NCI-H2196 treated with DMSO at 0.1 percent for 48 hours (cell line): ENCODE results near the gene CEBPZOS.

Source experiments
- DNase-seq: peaks from one replicate; lab custom pipeline; 2025; ENCODE audit not compliant: unreplicated experiment; lab: John Stamatoyannopoulos, UW

The CEBPZOS gene

GRCh38 chr2:37196320-37197195, at the start of gene CEBPZOS:
TSS of gene CEBPZOS (plus strand) at chr2:37196496. CDS start at chr2:37199705, 3,209 bp downstream.
- peak; percentile 49 for DNase-seq

- DNase-seq: no peak
Observed at GRCh38 chr2:37148325-37148724, 48.0 kb upstream of the CEBPZOS start.

- no peak for DNase-seq
Observed at GRCh38 chr2:37149626-37150322, 46.5 kb upstream of the CEBPZOS start.

DNA sequence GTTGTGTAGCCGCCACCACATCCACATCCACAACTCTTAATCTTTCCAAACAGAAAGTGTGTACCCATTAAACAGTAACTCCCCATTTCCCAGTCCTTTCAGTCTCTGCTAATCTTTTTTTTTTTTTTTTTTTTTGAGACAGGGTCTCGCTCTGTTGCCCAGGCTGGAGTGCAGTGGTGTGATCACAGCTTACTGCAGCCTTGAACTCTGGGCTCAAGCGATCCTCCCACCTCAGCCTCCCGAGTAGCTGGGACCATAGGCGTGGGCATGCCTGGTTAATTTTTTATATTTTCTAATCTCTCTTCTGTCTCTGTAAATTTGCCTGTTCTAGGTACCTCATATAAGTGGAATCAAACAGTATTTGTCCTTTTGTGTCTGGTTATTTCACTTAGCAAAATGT, 43.1 kb upstream of the CEBPZOS start:
- DNase-seq: no peak

DNA sequence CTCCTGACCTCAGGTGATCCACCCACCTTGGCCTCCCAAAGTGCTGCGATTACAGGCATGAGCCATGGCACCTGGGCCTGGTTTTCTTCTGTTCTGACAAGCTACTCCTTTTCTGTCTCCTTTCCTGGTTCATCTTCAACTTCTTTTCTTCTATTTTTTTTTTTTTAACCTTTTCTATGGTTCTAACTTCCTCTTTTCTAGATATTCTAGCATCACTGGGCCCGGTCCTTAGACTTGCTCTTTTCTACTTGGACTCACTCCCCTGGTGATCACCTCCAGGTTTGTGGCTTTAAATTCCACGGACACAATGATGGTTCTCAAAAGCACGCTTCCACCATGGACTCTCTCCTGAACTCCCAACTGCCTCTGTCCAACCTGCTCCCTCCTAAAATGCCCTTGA, 41.5 kb upstream of the CEBPZOS start:
- no peak for DNase-seq

DNA sequence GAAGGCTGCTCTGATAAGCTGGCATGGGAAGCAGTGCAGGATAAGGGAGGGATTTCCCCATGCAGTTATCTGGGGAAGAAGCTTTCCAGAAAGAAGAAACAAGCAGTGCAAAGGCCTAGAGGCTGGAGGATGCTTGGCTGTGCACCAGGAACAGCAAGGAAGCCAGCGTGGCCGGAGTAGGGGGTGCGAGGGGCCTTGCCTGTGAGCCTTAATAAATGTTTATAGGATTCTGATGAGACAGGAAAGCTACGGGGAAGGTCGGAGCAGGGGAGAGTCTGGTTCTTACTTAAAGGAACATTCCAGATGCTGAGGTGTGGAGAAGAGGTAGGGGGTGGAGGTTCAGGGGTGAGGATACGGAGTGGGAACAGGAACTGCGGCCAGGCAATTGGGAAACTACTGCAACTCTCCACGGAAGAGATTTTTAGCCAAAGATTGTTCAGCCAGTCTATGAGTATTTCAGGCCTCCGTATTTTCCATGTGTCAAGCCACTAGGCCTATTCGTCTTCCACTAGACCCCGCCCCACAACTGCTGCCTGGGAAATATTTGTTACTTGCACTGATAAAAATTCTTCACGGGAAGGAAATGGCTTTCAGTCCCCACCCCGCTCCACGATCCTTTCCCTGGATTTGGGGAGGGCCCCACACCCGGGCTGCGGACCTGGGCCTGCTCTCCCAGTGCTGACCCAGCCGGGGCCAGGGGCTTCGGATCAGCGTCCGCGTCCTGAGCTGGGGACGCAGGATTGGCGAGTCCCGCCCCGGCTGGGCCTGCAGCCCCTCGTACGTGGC, 40.0 kb upstream of the CEBPZOS start:
- peak; percentile 3 for DNase-seq

DNA sequence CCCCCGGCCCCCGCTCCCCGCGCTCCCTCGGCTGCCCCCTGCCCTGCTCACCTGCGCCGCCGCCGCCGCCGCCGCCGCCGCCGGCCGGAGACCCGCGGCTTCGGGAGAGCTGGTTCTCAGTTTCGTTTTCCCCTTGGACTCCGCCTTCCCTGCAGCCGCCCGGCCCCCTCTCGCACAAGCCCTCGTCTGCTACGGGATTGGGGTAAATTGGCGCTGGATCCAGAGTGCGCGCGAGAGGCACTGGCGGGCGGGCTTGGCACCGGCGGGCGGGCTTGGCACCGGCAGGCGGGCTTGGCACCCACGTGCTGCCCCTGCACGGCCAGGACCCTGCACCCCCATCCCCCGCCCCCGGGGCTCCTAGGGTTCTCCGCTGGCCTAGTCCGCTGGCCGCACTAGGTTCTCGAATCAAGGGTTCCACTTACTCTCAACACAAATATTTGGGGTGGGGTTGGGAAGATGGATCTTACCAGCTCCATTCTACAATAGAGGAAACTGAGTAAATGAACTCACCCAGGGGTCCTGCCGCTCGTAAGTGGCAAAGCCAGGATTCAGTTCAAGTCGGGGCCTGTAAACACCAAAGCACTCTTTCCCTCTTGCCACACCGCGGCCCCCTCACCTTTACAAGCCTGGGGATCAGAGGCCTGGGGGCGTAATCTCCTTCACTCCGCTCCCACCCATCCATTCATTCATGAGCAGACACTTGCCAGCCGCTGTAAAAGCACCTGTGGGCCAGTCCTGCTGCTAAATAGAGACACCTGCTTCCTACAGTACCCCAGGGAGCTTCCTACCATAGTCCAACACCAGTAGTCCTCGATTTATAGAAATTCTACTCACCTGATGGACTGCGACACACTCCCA, 39.2 kb upstream of the CEBPZOS start, which contains the start of gene EIF2AK2:
TSS of gene EIF2AK2 (minus strand) at position 124 of the 858 bp plus-strand sequence. CDS start 9,174 bp downstream, outside the sequence.
- peak; percentile 89 for DNase-seq

GRCh38 chr2:37164757-37165156, 31.5 kb upstream of the CEBPZOS start:
- no peak for DNase-seq

DNA sequence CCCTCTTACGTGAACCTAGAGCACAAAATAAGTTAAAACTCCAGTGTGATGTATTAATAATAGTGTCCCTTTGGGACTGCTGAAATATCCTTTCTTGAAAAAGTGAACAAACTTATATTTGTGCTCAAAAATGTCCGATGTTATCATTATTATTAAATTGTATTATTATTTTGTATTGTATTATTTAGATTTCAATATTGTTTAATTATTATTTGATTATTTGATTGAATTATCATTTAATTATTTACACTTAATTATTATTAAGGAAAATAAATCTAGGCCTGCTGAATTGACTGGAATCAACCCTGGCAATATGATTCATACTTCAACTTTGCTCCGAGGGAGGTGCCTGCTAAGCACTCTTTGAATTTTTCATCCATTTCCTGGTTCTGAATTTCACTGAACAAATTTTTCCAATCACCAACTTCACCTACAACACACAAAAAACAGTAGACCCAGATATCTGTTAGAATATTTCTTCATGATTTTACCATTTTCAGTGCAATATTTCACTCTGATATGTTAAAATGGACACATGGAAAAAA, 28.6 kb upstream of the CEBPZOS start:
- no peak for DNase-seq

DNA sequence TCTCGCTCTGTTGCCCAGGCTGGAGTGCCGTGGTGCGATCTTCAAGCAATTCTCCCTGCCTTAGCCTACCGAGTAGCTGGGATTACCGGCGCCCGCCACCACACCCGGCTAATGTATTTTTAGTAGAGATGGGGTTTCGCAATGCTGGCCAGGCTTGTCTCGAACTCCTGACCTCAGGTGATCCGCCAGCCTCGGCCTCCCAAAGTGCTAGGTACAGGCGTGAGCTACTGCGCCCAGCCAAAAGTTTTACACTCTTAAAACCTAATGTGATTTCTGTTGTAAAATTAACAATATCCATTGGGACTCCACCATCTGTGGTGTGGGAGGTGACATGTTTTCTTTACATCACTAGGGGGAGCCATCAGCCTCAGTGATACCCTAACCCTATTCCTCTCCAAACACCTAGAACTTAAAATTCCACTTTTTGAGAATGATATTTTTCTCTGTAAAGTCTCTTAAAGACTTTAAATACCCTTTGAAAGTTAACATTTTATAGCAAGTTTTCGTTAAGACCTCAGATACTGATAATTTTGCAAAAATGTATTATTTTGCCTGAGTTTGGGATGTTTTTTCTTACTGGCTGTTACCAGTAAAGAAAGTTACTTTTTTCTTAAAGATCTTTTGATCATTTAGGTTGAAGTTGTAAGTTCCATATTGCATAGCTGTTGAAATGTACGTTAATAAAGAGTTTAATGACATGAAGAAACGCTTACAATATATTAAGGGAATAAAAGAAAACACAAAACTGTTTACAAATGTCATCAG, 27.9 kb upstream of the CEBPZOS start:
- DNase-seq: peak; percentile 9

DNA sequence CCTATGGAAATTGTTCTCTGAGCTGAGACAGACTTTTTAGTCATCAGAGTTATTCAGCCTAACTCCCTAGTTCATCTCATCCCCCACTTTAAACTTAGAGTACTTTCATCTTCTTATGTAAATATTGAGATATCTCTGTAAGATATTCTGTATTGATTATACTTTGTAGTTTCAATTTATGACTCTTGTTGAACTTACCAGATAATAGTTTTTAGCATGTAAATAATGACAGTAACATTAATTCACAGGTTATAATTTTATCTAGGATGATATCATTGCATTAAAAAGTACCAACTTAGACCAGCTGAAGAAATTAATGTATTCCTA, 24.7 kb upstream of the CEBPZOS start:
- DNase-seq: no peak

GRCh38 chr2:37173741-37174140, 22.6 kb upstream of the CEBPZOS start:
- DNase-seq: no peak

DNA sequence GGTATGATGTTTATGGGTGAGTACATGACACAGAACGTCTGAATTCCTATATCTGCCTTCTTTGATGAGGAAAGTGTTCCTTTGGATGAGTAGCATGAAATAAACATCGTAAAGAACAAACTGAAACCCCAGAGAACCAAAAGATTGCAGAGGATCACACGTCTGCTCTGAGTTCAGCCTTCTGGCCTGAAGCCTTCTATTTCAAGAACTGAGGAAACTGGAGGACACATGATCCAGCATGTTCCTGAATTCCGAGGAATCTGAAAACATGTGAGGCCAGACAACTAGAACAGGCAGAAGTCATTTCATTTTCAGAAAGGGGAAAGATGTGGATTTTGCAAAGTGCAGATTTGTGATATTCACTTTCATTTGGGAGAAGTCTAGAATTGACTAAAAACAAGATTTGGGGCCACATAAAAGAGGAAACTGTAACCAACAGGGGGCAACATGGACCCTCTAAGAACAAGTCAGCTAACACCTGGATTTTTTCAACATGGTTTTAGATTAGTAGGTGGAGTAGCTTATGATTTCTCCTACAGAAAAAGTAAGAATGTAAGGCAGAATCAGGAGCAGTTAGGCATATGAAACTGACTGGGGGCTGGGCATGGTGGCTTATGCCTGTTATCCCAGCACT, 16.2 kb upstream of the CEBPZOS start:
- no peak for DNase-seq

- no peak for DNase-seq
Observed at GRCh38 chr2:37180640-37181039, 15.7 kb upstream of the CEBPZOS start.

DNA sequence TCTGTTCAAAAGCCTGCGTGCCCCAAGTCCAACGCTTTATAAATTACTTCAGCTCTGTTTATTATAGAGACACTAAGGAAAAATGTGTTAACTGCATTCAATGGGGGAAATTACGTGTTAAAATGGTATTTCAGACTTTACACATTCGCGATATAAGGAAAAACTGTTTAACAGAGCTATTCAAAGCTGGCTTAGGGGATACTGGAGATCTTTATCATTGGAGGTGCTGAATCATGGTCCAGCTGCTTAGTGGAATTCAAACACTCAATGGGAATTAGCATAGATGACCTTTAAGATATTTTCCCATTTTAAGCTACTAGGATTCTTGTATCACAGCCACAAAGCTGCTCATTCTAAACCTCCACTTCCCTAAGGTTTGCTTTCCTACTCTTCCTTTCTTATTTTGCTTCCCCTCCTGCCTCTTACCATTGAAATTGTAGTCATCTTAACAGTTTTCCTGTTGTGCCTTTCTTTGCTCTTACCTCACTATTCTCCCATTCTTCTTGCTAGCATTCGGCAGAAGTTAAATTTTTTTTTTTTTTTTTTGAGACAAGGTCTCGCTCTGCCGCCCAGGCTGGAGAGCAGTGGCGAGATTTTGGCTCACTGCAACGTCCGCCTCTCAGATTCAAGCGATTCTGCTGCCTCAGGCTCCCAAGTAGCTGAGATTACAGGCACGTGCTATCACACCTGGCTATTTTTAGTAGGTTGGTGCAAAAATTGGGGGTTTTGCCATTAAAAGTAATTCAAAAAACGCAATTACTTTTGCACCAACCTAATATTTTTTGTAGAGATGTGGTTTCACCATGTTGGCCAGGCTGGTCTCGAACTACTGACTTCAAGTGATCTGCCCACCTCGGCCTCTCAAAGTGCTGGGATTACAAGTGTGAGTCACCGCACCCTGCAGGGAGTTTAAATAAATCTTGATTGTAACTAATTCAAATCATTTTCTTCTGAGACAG, 14.3 kb upstream of the CEBPZOS start:
- no peak for DNase-seq

DNA sequence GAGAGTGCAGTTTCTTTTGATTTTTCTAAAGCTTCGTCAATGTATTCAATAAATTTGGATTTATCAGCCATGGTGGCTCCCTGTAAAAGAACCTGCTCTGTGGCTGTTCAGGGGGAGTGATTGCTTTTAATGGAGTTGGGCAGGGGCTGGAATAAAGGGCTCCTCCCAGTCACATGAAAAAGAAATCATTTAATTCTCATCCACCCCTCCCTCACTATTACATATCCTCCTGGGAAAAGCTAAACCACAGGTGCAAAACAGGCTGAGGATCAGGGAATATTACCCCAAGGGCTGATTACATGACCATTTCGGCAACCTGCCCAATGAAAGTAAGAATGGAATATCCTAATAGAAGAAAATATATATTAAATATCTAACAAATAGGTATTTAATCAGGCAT, 7.7 kb upstream of the CEBPZOS start, which contains the start of gene SULT6B1:
TSS of gene SULT6B1 (minus strand) at position 101 of the 400 bp plus-strand sequence. CDS start at position 71, 30 bp downstream.
- DNase-seq: no peak

GRCh38 chr2:37189452-37190153, 6.7 kb upstream of the CEBPZOS start:
- DNase-seq: no peak
